Measurements from ENCODE around the gene SH3GLB2. TPM values are rescaled to one million over a fixed set of nuclear protein-coding genes. Genes with fewer than 3 reads are reported as not detected.

SH3GLB2 gene
- total and polyA plus RNA-seq, 2 of the 8 experiments (the other 6 are each of a cell fraction or from before 2014, with no cell fraction given) = 52.7 to 79.9 TPM

- TF ChIP-seq RXRA (IDR thresholded peaks at IDR 0.05; ENCODE audit: insufficient read depth, low read depth, low read length) = no peak
- no peak for TF ChIP-seq TCF12 (IDR thresholded peaks at IDR 0.05; ENCODE audit: low read depth, low read length)
- TF ChIP-seq GTF2F1 (IDR thresholded peaks at IDR 0.05; ENCODE audit: borderline replicate concordance, low read depth, low read length) = no peak
- no peak for TF ChIP-seq CHD2 (IDR thresholded peaks at IDR 0.05; ENCODE audit: low read length)
These were observed 40.0 kb upstream of the SH3GLB2 start (continued) for GRCh38 chr9:129068110-129068509.
